Measurements from ENCODE around the gene SAMMSON. TPM values are rescaled to one million over a fixed set of nuclear protein-coding genes. Genes with fewer than 3 reads are reported as not detected.

Gene SAMMSON
- total RNA-seq, 1 experiment from 2014 or later, result not detected

GRCh38 chr3:69997631-69998307 is 1.8 kb upstream of the SAMMSON start:
- DNase-seq (ENCODE audit: low spot score), result peak; percentile 33
- no peak overlapping the region for H3K4me3 ChIP-seq (ENCODE audit: low read depth, low read length, poor library complexity, severe bottlenecking)
- no peak for TF ChIP-seq EZH2 (IDR thresholded peaks at IDR 0.05; ENCODE audit: borderline replicate concordance, low read depth, low read length, poor library complexity, severe bottlenecking)
- TF ChIP-seq, protein P1, sequence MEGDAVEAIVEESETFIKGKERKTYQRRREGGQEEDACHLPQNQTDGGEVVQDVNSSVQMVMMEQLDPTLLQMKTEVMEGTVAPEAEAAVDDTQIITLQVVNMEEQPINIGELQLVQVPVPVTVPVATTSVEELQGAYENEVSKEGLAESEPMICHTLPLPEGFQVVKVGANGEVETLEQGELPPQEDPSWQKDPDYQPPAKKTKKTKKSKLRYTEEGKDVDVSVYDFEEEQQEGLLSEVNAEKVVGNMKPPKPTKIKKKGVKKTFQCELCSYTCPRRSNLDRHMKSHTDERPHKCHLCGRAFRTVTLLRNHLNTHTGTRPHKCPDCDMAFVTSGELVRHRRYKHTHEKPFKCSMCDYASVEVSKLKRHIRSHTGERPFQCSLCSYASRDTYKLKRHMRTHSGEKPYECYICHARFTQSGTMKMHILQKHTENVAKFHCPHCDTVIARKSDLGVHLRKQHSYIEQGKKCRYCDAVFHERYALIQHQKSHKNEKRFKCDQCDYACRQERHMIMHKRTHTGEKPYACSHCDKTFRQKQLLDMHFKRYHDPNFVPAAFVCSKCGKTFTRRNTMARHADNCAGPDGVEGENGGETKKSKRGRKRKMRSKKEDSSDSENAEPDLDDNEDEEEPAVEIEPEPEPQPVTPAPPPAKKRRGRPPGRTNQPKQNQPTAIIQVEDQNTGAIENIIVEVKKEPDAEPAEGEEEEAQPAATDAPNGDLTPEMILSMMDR (conservative IDR thresholded peaks at IDR 0.05; ENCODE audit: low read depth, low read length), result no peak
- H3K27ac ChIP-seq (ENCODE audit: low read depth, low read length, poor library complexity, severe bottlenecking), result no peak overlapping the region
- no peaks in the 10 kb centered on the region for H3K27me3 ChIP-seq (replicated peaks; ENCODE audit: insufficient read depth, low read depth, low read length, poor library complexity)
- no TSS peak for BruUV-seq (replicated peaks)
- no peaks in the 10 kb centered on the region for H3K36me3 ChIP-seq (ENCODE audit: insufficient read depth, low read length, poor library complexity, severe bottlenecking)
- no peaks in the 10 kb centered on the region for H3K9me3 ChIP-seq (ENCODE audit: low read depth, low read length, poor library complexity, severe bottlenecking)
- peaks cover 11% of the 10 kb centered on the region for H3K4me1 ChIP-seq (ENCODE audit: insufficient read depth, low read length, poor library complexity, severe bottlenecking)
- intact Hi-C loops (cut with micrococcal nuclease; ENCODE audit: unreplicated experiment), result no loop called here
- ChIA-PET CTCF (no interaction called here), POLR2A (ENCODE audit: low non-redundant PET) (no interaction called here)

DNA sequence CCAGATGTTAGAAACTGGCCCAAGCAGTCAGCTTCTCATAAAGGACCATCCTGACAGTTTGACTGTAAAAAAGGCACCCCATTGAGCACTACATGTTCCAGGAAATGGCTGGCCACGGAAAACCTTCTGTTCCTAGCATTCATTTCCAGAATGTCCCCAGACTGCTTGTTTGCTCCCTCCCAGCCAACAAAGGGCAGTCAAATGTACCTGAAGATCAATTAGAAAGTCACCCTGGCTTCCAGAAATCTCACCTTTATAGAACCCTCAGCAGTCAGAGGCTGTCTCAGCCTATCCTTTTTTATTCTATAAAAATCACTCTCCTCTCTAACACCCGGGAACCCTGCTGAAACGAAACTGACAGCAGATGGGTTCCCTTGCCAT is 784 bp upstream of the SAMMSON start:
- Histone ChIP-seq H3K4me1 (ENCODE audit: insufficient read depth, low read length, poor library complexity, severe bottlenecking) (peaks cover 11% of the 10 kb centered on the region), H3K27ac (ENCODE audit: low read depth, low read length, poor library complexity, severe bottlenecking) (peak overlapping the region; percentile 19), H3K27me3 (replicated peaks; ENCODE audit: insufficient read depth, low read depth, low read length, poor library complexity) (no peaks in the 10 kb centered on the region), H3K4me3 (ENCODE audit: low read depth, low read length, poor library complexity, severe bottlenecking) (peak overlapping the region; percentile 12), H3K9me3 (ENCODE audit: low read depth, low read length, poor library complexity, severe bottlenecking) (no peaks in the 10 kb centered on the region), H3K36me3 (ENCODE audit: insufficient read depth, low read length, poor library complexity, severe bottlenecking) (no peaks in the 10 kb centered on the region)
- CTCF ChIA-PET, result no interaction called here
- peak; percentile 40 for DNase-seq (ENCODE audit: low spot score)
- BruUV-seq (replicated peaks), result no TSS peak
- intact Hi-C loops (cut with micrococcal nuclease; ENCODE audit: unreplicated experiment), result no loop called here
- POLR2A ChIA-PET (ENCODE audit: low non-redundant PET), result no interaction called here
- TF ChIP-seq, protein P1 (conservative IDR thresholded peaks at IDR 0.05; ENCODE audit: low read depth, low read length), result no peak
- no peak for TF ChIP-seq EZH2 (IDR thresholded peaks at IDR 0.05; ENCODE audit: borderline replicate concordance, low read depth, low read length, poor library complexity, severe bottlenecking)

DNA sequence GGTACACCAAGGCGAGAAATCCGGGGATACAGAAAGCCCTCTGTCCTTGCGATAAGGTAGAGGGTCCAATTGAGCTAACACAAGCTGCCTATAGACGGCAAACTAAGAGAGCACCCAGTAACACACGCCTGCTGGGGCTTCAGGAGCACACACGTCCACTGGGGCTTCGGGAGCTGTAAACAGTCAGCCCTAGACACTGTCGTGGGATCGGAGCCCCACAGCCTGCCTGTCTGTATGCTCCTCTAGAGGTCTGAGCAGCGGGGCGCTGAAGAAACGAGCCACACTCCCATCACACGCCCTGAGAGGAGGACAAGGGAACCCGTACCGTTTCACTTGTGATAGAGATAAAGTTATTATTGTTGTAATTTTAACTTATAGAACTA is 486 bp downstream of the SAMMSON start:
- Histone ChIP-seq H3K27ac (ENCODE audit: low read depth, low read length, poor library complexity, severe bottlenecking) (no peak overlapping the region), H3K27me3 (replicated peaks; ENCODE audit: insufficient read depth, low read depth, low read length, poor library complexity) (no peaks in the 10 kb centered on the region), H3K4me3 (ENCODE audit: low read depth, low read length, poor library complexity, severe bottlenecking) (no peak overlapping the region), H3K9me3 (ENCODE audit: low read depth, low read length, poor library complexity, severe bottlenecking) (no peaks in the 10 kb centered on the region), H3K4me1 (ENCODE audit: insufficient read depth, low read length, poor library complexity, severe bottlenecking) (peaks cover 11% of the 10 kb centered on the region), H3K36me3 (ENCODE audit: insufficient read depth, low read length, poor library complexity, severe bottlenecking) (no peaks in the 10 kb centered on the region)
- BruUV-seq (replicated peaks), result no TSS peak
- POLR2A ChIA-PET (ENCODE audit: low non-redundant PET), result no interaction called here
- CTCF ChIA-PET, result no interaction called here
- DNase-seq (ENCODE audit: low spot score), result no peak
- intact Hi-C loops (cut with micrococcal nuclease; ENCODE audit: unreplicated experiment), result no loop called here
- TF ChIP-seq EZH2 (IDR thresholded peaks at IDR 0.05; ENCODE audit: borderline replicate concordance, low read depth, low read length, poor library complexity, severe bottlenecking), result no peak
- TF ChIP-seq, protein P1 (conservative IDR thresholded peaks at IDR 0.05; ENCODE audit: low read depth, low read length), result no peak

All from A673 (cell line).